HCT116 (cell line): ENCODE results near the gene MYLIP.

Source experiments
- POLR2AphosphoS5 ChIP-seq: IDR thresholded peaks from 2 replicates; pipeline ENCODE4 v1.6.1; 2011; ENCODE audit warnings: mild to moderate bottlenecking, low read depth, low read length, moderate library complexity
- REST ChIP-seq: IDR thresholded peaks from 2 replicates; pipeline ENCODE4 v1.6.1; 2012; ENCODE audit warnings: low read depth
- TF ChIP-seq, protein P1 (sequence below), 3 experiments: fragments of 200-600 bp in 1 of 3; sonication (generic) in 1 of 3; IDR thresholded peaks in 2 of 3; conservative IDR thresholded peaks in 1 of 3; 2 replicates each; pipeline ENCODE4 v1.5.1; 2012 to 2017; ENCODE audit warnings: low read depth in 2 of 3, low read length in 2 of 3, antibody characterized with exemption in 1 of 3, borderline replicate concordance in 1 of 3, control low read depth in 1 of 3, mild to moderate bottlenecking in 1 of 3, mixed read lengths in 1 of 3, mixed run types in 1 of 3, moderate library complexity in 1 of 3; ENCODE audit not compliant: insufficient read depth in 1 of 3

GRCh38 chr6:16105854-16106253 is 23.0 kb upstream of the MYLIP start:
- no peak for TF ChIP-seq POLR2AphosphoS5
- TF ChIP-seq, protein P1, sequence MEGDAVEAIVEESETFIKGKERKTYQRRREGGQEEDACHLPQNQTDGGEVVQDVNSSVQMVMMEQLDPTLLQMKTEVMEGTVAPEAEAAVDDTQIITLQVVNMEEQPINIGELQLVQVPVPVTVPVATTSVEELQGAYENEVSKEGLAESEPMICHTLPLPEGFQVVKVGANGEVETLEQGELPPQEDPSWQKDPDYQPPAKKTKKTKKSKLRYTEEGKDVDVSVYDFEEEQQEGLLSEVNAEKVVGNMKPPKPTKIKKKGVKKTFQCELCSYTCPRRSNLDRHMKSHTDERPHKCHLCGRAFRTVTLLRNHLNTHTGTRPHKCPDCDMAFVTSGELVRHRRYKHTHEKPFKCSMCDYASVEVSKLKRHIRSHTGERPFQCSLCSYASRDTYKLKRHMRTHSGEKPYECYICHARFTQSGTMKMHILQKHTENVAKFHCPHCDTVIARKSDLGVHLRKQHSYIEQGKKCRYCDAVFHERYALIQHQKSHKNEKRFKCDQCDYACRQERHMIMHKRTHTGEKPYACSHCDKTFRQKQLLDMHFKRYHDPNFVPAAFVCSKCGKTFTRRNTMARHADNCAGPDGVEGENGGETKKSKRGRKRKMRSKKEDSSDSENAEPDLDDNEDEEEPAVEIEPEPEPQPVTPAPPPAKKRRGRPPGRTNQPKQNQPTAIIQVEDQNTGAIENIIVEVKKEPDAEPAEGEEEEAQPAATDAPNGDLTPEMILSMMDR (IDR thresholded peaks at IDR 0.05 in 2 of 3, conservative IDR thresholded peaks at IDR 0.05 in 1 of 3; ENCODE audit: borderline replicate concordance in 1 of 3, insufficient read depth in 1 of 3, low read depth in 2 of 3, low read length in 2 of 3), result no peak
- TF ChIP-seq REST, result no peak
